Subcutaneous adipose tissue (tissue), 4 donors: ENCODE measurements around the gene HRAS. TPM values are rescaled to one million over a fixed set of nuclear protein-coding genes. Genes with fewer than 3 reads are reported as not detected.

Experiments used
- CTCF ChIP-seq: fragments of 450-650 bp; IDR thresholded peaks from one replicate; pipeline ENCODE4 v1.5.1; 2016; ENCODE audit warnings: low read depth, mild to moderate bottlenecking, control low read depth, antibody characterized with exemption, moderate library complexity
- total RNA-seq, 4 donors: library from RNA; depleted of rRNA; stranded (reverse); fragments of >200 nt; gene quantifications; one replicate each; pipeline ENCODE4 v1.1.0, GENCODE V29; 2016

HRAS gene
- total RNA-seq, 4 donors from 2014 or later: 33.7 to 53.3 (median 39.9) TPM

GRCh38 chr11:576811-577610, 41.6 kb upstream of the HRAS start:
- no peak for TF ChIP-seq CTCF

GRCh38 chr11:575996-576768, 40.8 kb upstream of the HRAS start, which contains the start of gene PHRF1:
Gene PHRF1, plus strand, starts transcription at chr11:576470. Its CDS starts 5,043 bp downstream, at chr11:581513.
- TF ChIP-seq CTCF: no peak

GRCh38 chr11:575313-575995, 40.1 kb upstream of the HRAS start:
- no peak for TF ChIP-seq CTCF

- no peak for TF ChIP-seq CTCF
These were observed 39.4 kb upstream of the HRAS start for GRCh38 chr11:574632-575312.

- TF ChIP-seq CTCF: no peak
These were observed 37.9 kb upstream of the HRAS start for GRCh38 chr11:573146-573759.

- TF ChIP-seq CTCF: no peak
These were observed 36.4 kb upstream of the HRAS start for GRCh38 chr11:571802-572185.
